HUES64 (cell line): ENCODE measurements around the gene CDC6.

Experiments used
- H3K27ac ChIP-seq: 2 replicates; pipeline ENCODE4 v1.7.0; 2013; ENCODE audit warnings: low read depth, low read length, inconsistent platforms
- H3K27me3 ChIP-seq: 2 replicates; pipeline ENCODE4 v1.6.1; 2013; ENCODE audit warnings: mild to moderate bottlenecking, low read length; ENCODE audit not compliant: insufficient read depth
- H3K36me3 ChIP-seq: 2 replicates; pipeline ENCODE4 v1.6.1; 2013; ENCODE audit warnings: mild to moderate bottlenecking, low read length; ENCODE audit not compliant: insufficient read depth
- H3K4me1 ChIP-seq: 2 replicates; pipeline ENCODE4 v1.6.1; 2013; ENCODE audit warnings: mild to moderate bottlenecking, low read length, moderate library complexity; ENCODE audit not compliant: insufficient read depth
- H3K4me3 ChIP-seq: 2 replicates; pipeline ENCODE4 v1.5.1; 2013; ENCODE audit warnings: mild to moderate bottlenecking, low read length, moderate library complexity
- H3K9ac ChIP-seq: 2 replicates; pipeline ENCODE4 v1.6.1; 2013; ENCODE audit warnings: mild to moderate bottlenecking, low read depth, low read length
- H3K9me3 ChIP-seq: 2 replicates; pipeline ENCODE4 v1.6.1; 2013; ENCODE audit warnings: low read depth, low read length; ENCODE audit not compliant: insufficient read depth
- WGBS: fragments of 150-250, 120-280 bp; methylation state at CpG from one replicate; pipeline ENCODE4 v1.1.7; 2013; ENCODE audit warnings: missing lambda C conversion rate; 5-methylcytosine and 5-hydroxymethylcytosine counted together

CDC6 gene

GRCh38 chr17:40319651-40320540 is 32.2 kb downstream of the CDC6 start:
- Histone ChIP-seq H3K9me3 (no peaks in the 10 kb centered on the region), H3K4me3 (no peak overlapping the region), H3K27me3 (peaks cover 32% of the 10 kb centered on the region), H3K4me1 (peaks cover 34% of the 10 kb centered on the region; the same call in 1 of the 2 replicates), H3K36me3 (no peaks in the 10 kb centered on the region), H3K27ac (no peak overlapping the region), H3K9ac (no peak overlapping the region)
- 87% methylated on average over 11 of the region's 11 CpGs for WGBS

GRCh38 chr17:40320756-40321523 is 33.3 kb downstream of the CDC6 start:
- peaks cover 30% of the 10 kb centered on the region for H3K27me3 ChIP-seq
- 60% methylated on average over 17 of the region's 19 CpGs for WGBS
- no peaks in the 10 kb centered on the region for H3K9me3 ChIP-seq
- H3K27ac ChIP-seq: no peak overlapping the region
- H3K4me1 ChIP-seq: peaks cover 29% of the 10 kb centered on the region; the same call in 1 of the 2 replicates
- no peak overlapping the region for H3K9ac ChIP-seq
- H3K4me3 ChIP-seq: no peak overlapping the region
- H3K36me3 ChIP-seq: no peaks in the 10 kb centered on the region

- 89% methylated on average over 4 of the region's 4 CpGs for WGBS
- Histone ChIP-seq H3K4me3 (no peak overlapping the region), H3K4me1 (peaks cover 23% of the 10 kb centered on the region; the same call in 1 of the 2 replicates)
Observed at GRCh38 chr17:40321524-40321929, 33.8 kb downstream of the CDC6 start.

GRCh38 chr17:40321961-40322357 is 34.3 kb downstream of the CDC6 start:
- Histone ChIP-seq H3K27me3 (peaks cover 20% of the 10 kb centered on the region), H3K9ac (no peak overlapping the region), H3K4me3 (no peak overlapping the region), H3K36me3 (no peaks in the 10 kb centered on the region), H3K9me3 (no peaks in the 10 kb centered on the region), H3K4me1 (peaks cover 23% of the 10 kb centered on the region; the same call in 1 of the 2 replicates), H3K27ac (no peak overlapping the region)
- WGBS: 73% methylated on average over 4 of the region's 4 CpGs

More at GRCh38 chr17:40321524-40321929, 33.8 kb downstream of the CDC6 start:
- no peak overlapping the region for H3K9ac ChIP-seq
- H3K9me3 ChIP-seq: no peaks in the 10 kb centered on the region
- H3K27ac ChIP-seq: no peak overlapping the region
- peaks cover 24% of the 10 kb centered on the region for H3K27me3 ChIP-seq
- H3K36me3 ChIP-seq: no peaks in the 10 kb centered on the region

- 64% methylated on average over 19 of the region's 19 CpGs for WGBS
- peaks cover 23% of the 10 kb centered on the region; the same call in 1 of the 2 replicates for H3K4me1 ChIP-seq
- no peak overlapping the region for H3K4me3 ChIP-seq
- no peaks in the 10 kb centered on the region for H3K9me3 ChIP-seq
- peak overlapping the region; percentile 50; the same call in 1 of the 2 replicates for H3K27ac ChIP-seq
- no peak overlapping the region for H3K9ac ChIP-seq
- H3K27me3 ChIP-seq: peaks cover 13% of the 10 kb centered on the region
- H3K36me3 ChIP-seq: no peaks in the 10 kb centered on the region
Observed at GRCh38 chr17:40322358-40323315, 35.0 kb downstream of the CDC6 start.

GRCh38 chr17:40323391-40324381 is 36.0 kb downstream of the CDC6 start:
- H3K4me1 ChIP-seq: peaks cover 23% of the 10 kb centered on the region; the same call in 1 of the 2 replicates
- WGBS: 84% methylated on average over 8 of the region's 10 CpGs
- no peaks in the 10 kb centered on the region for H3K36me3 ChIP-seq
- no peak overlapping the region for H3K27ac ChIP-seq
- H3K9ac ChIP-seq: no peak overlapping the region
- no peaks in the 10 kb centered on the region for H3K9me3 ChIP-seq
- no peak overlapping the region for H3K4me3 ChIP-seq
- H3K27me3 ChIP-seq: peaks cover 7% of the 10 kb centered on the region

- Histone ChIP-seq H3K27me3 (no peaks in the 10 kb centered on the region), H3K27ac (no peak overlapping the region), H3K4me3 (no peak overlapping the region), H3K9ac (no peak overlapping the region), H3K36me3 (no peaks in the 10 kb centered on the region), H3K9me3 (no peaks in the 10 kb centered on the region), H3K4me1 (peaks cover 18% of the 10 kb centered on the region; the same call in 1 of the 2 replicates)
- WGBS: 93% methylated on average over 11 of the region's 13 CpGs
Observed at GRCh38 chr17:40325156-40326013, 37.7 kb downstream of the CDC6 start.

GRCh38 chr17:40326014-40326831 is 38.5 kb downstream of the CDC6 start:
- Histone ChIP-seq H3K9me3 (no peaks in the 10 kb centered on the region), H3K27me3 (no peaks in the 10 kb centered on the region), H3K9ac (no peak overlapping the region), H3K36me3 (no peaks in the 10 kb centered on the region), H3K4me3 (no peak overlapping the region), H3K4me1 (peaks cover 14% of the 10 kb centered on the region; the same call in 1 of the 2 replicates), H3K27ac (no peak overlapping the region)
- 91% methylated on average over 16 of the region's 17 CpGs for whole genome bisulfite sequencing
